Right lobe of liver (tissue), 4 donors: ENCODE results near the gene FNDC3A.

ENCODE experiments used
- CTCF ChIP-seq, 4 donors: fragments of 200-600 bp in 3 of 4; fragments of 450-650 bp in 1 of 4; IDR thresholded peaks; one replicate each; pipeline versions ENCODE4 v1.5.1 to v1.8.0; 2016 to 2022; ENCODE audit warnings: antibody characterized with exemption in 4 of 4, mild to moderate bottlenecking in 2 of 4
- POLR2A ChIP-seq: fragments of 450-650 bp; IDR thresholded peaks from one replicate; pipeline ENCODE4 v1.6.1; 2017; ENCODE audit warnings: antibody characterized with exemption, mild to moderate bottlenecking
- donor health status: DM: no; HTN: no; CAD: no.
- donor health status: DM: no; HTN: no; CAD: no.
- donor health status: DM: no; HTN: yes; CAD: no.

GRCh38 chr13:48946163-48946562 lies 29.5 kb upstream of the FNDC3A start:
- TF ChIP-seq CTCF (IDR thresholded peaks at IDR 0.05) (no peak), POLR2A (no peak)
